HEK293 (cell line): Measurements from ENCODE around the gene IL17RB.
A peak's percentile ranks its signal among the peaks of the same experiment; 100 is the strongest.

ENCODE experiments used
- CTCF ChIA-PET: fragments of 350-600 bp; formaldehyde crosslinking; extraction: SDS; loops from one replicate; lab custom pipeline; 2021; ENCODE audit warnings: antibody characterized with exemption; lab: Yijun Ruan, JAX
- POLR2A ChIA-PET: fragments of 300-600 bp; formaldehyde crosslinking; extraction: SDS; loops from one replicate; lab custom pipeline; 2020; ENCODE audit warnings: antibody characterized with exemption, inconsistent platforms; lab: Yijun Ruan, JAX
- H3K27ac ChIP-seq: fragments of 200-500 bp; sonication (Bioruptor generic); 2 replicates; pipeline ENCODE4 v1.5.1; 2014; ENCODE audit warnings: low read depth, low read length, control low read depth, inconsistent platforms; ENCODE audit errors: extremely low read depth
- H3K36me3 ChIP-seq, 2 experiments: fragments of 200-500 bp in 1 of 2; sonication (Bioruptor generic) in 1 of 2; 1 replicate in 1 of 2; 2 replicates in 1 of 2; pipeline ENCODE4 v1.5.1; 2014 to 2017; ENCODE audit warnings: inconsistent platforms in 2 of 2, low read length in 2 of 2; ENCODE audit not compliant: control insufficient read depth in 2 of 2, insufficient read depth in 1 of 2
- H3K4me1 ChIP-seq: fragments of 200-500 bp; sonication (Bioruptor generic); 2 replicates; pipeline ENCODE4 v1.5.1; 2014; ENCODE audit warnings: mild to moderate bottlenecking, low read length, inconsistent platforms; ENCODE audit not compliant: control insufficient read depth, insufficient read depth
- H3K4me3 ChIP-seq: 2 replicates; pipeline ENCODE4 v1.5.1; 2011; ENCODE audit warnings: low read depth, mild to moderate bottlenecking, control low read depth, low read length, moderate library complexity
- H3K9me3 ChIP-seq: fragments of 200-500 bp; sonication (Bioruptor generic); 2 replicates; pipeline ENCODE4 v1.5.1; 2014; ENCODE audit warnings: low read depth, low read length, inconsistent platforms; ENCODE audit not compliant: control insufficient read depth, insufficient read depth
- FEZF1 ChIP-seq: fragments of 450-650 bp; formaldehyde crosslinking; IDR thresholded peaks from 2 replicates; pipeline ENCODE4 v1.5.1; 2016; ENCODE audit warnings: missing biosample characterization, missing genetic modification characterization
- IKZF3 ChIP-seq: fragments of 450-650 bp; IDR thresholded peaks from 2 replicates; pipeline ENCODE4 v1.5.0; 2018; ENCODE audit warnings: missing biosample characterization, mild to moderate bottlenecking, missing genetic modification characterization, moderate library complexity
- KLF16 ChIP-seq: fragments of 450-650 bp; formaldehyde crosslinking; IDR thresholded peaks from 2 replicates; pipeline ENCODE4 v1.5.1; 2017; ENCODE audit warnings: missing biosample characterization, missing genetic modification characterization
- OSR2 ChIP-seq: fragments of 450-650 bp; formaldehyde crosslinking; IDR thresholded peaks from 2 replicates; pipeline ENCODE4 v1.5.1; 2016; ENCODE audit warnings: missing biosample characterization, missing genetic modification characterization
- PATZ1 ChIP-seq: fragments of 450-650 bp; formaldehyde crosslinking; IDR thresholded peaks from 2 replicates; pipeline ENCODE4 v1.5.1; 2016; ENCODE audit warnings: missing biosample characterization, missing genetic modification characterization
- TSHZ1 ChIP-seq: fragments of 450-650 bp; formaldehyde crosslinking; IDR thresholded peaks from 2 replicates; pipeline ENCODE4 v1.5.1; 2016; ENCODE audit warnings: missing biosample characterization, missing genetic modification characterization, borderline replicate concordance
- ZBTB21 ChIP-seq: fragments of 450-650 bp; formaldehyde crosslinking; IDR thresholded peaks from 2 replicates; pipeline ENCODE4 v1.5.1; 2017; ENCODE audit warnings: missing biosample characterization, missing genetic modification characterization
- ZBTB26 ChIP-seq: fragments of 450-650 bp; formaldehyde crosslinking; optimal IDR thresholded peaks from 2 replicates; pipeline ENCODE3; 2016; ENCODE audit warnings: missing biosample characterization, mild to moderate bottlenecking, missing genetic modification characterization
- ZBTB7A ChIP-seq: fragments of 450-650 bp; formaldehyde crosslinking; IDR thresholded peaks from 2 replicates; pipeline ENCODE4 v1.5.1; 2016; ENCODE audit warnings: low read depth, missing biosample characterization, missing genetic modification characterization
- ZNF10 ChIP-seq: fragments of 450-650 bp; formaldehyde crosslinking; IDR thresholded peaks from 2 replicates; pipeline ENCODE4 v1.5.1; 2017; ENCODE audit warnings: missing biosample characterization, missing genetic modification characterization
- ZNF112 ChIP-seq: fragments of 450-650 bp; formaldehyde crosslinking; IDR thresholded peaks from 2 replicates; pipeline ENCODE4 v1.5.0; 2017; ENCODE audit warnings: missing biosample characterization, missing genetic modification characterization
- ZNF155 ChIP-seq: fragments of 450-650 bp; formaldehyde crosslinking; IDR thresholded peaks from 2 replicates; pipeline ENCODE4 v1.5.1; 2016; ENCODE audit warnings: missing biosample characterization, missing genetic modification characterization
- ZNF223 ChIP-seq: fragments of 450-650 bp; formaldehyde crosslinking; IDR thresholded peaks from 2 replicates; pipeline ENCODE4 v1.5.1; 2016; ENCODE audit warnings: missing biosample characterization, missing genetic modification characterization
- ZNF248 ChIP-seq: fragments of 450-650 bp; formaldehyde crosslinking; IDR thresholded peaks from 2 replicates; pipeline ENCODE4 v1.5.1; 2017; ENCODE audit warnings: missing biosample characterization, missing genetic modification characterization
- ZNF335 ChIP-seq: fragments of 450-650 bp; formaldehyde crosslinking; conservative IDR thresholded peaks from 2 replicates; pipeline ENCODE4 v1.5.1; 2016; ENCODE audit warnings: missing biosample characterization, missing genetic modification characterization
- ZNF350 ChIP-seq: fragments of 450-650 bp; formaldehyde crosslinking; IDR thresholded peaks from 2 replicates; pipeline ENCODE4 v1.5.0; 2017; ENCODE audit warnings: missing biosample characterization, mild to moderate bottlenecking, missing genetic modification characterization
- ZNF37A ChIP-seq: fragments of 450-650 bp; IDR thresholded peaks from 2 replicates; pipeline ENCODE4 v1.5.1; 2018; ENCODE audit warnings: missing biosample characterization, missing genetic modification characterization
- ZNF426 ChIP-seq: fragments of 450-650 bp; formaldehyde crosslinking; IDR thresholded peaks from 2 replicates; pipeline ENCODE4 v1.5.1; 2017; ENCODE audit warnings: missing biosample characterization, missing genetic modification characterization, mild to moderate bottlenecking, inconsistent platforms, moderate library complexity
- ZNF623 ChIP-seq: fragments of 450-650 bp; formaldehyde crosslinking; IDR thresholded peaks from 2 replicates; pipeline ENCODE4 v1.5.1; 2016; ENCODE audit warnings: missing biosample characterization, missing genetic modification characterization
- ZNF670 ChIP-seq: fragments of 450-650 bp; formaldehyde crosslinking; IDR thresholded peaks from 2 replicates; pipeline ENCODE4 v1.5.1; 2016; ENCODE audit warnings: missing biosample characterization, missing genetic modification characterization, low read depth
- ZNF692 ChIP-seq: fragments of 450-650 bp; formaldehyde crosslinking; IDR thresholded peaks from 2 replicates; pipeline ENCODE4 v1.5.1; 2016; ENCODE audit warnings: missing biosample characterization, missing genetic modification characterization
- ZNF701 ChIP-seq: fragments of 450-650 bp; formaldehyde crosslinking; IDR thresholded peaks from 2 replicates; pipeline ENCODE4 v1.5.1; 2016; ENCODE audit warnings: missing biosample characterization, missing genetic modification characterization
- ZSCAN16 ChIP-seq: fragments of 450-650 bp; formaldehyde crosslinking; IDR thresholded peaks from 2 replicates; pipeline ENCODE4 v1.5.1; 2016; ENCODE audit warnings: missing biosample characterization, missing genetic modification characterization
- ZSCAN4 ChIP-seq: fragments of 450-650 bp; formaldehyde crosslinking; IDR thresholded peaks from 2 replicates; pipeline ENCODE4 v1.5.1; 2017; ENCODE audit warnings: missing biosample characterization, missing genetic modification characterization

The IL17RB gene

GRCh38 chr3:53846134-53846850 is at the start of gene IL17RB, which contains the start of gene CHDH (continued):
- TF ChIP-seq ZBTB26 (tag by site-specific recombination) (peak; percentile 81), ZBTB7A (tag by site-specific recombination) (no peak), ZNF426 (tag by site-specific recombination) (no peak), ZNF692 (tag by site-specific recombination) (0 out of 2 replicates have a peak, but pooled peaks have one; percentile 52), ZNF248 (tag by site-specific recombination) (no peak), ZBTB21 (tag by site-specific recombination) (no peak)
- TF ChIP-seq, all 188 proteins: peak for 34

- no peaks in the 10 kb centered on the region for H3K9me3 ChIP-seq
- no peaks in the 10 kb centered on the region for H3K36me3 ChIP-seq
- H3K4me3 ChIP-seq: no peak overlapping the region
- no peak overlapping the region for H3K27ac ChIP-seq
- no peaks in the 10 kb centered on the region for H3K4me1 ChIP-seq
- POLR2A ChIA-PET: no interaction called here
- CTCF ChIA-PET: no interaction called here
- TF ChIP-seq ZSCAN4 (peak; percentile 62), IKZF3 (tag by site-specific recombination) (no peak)
Observed at GRCh38 chr3:53798144-53798543, 48.2 kb upstream of the IL17RB start.

GRCh38 chr3:53799338-53799865 is 47.0 kb upstream of the IL17RB start:
- Histone ChIP-seq H3K27ac (no peak overlapping the region), H3K4me3 (no peak overlapping the region), H3K4me1 (no peaks in the 10 kb centered on the region), H3K9me3 (no peaks in the 10 kb centered on the region), H3K36me3 (no peaks in the 10 kb centered on the region)
- POLR2A ChIA-PET: no interaction called here
- CTCF ChIA-PET: no interaction called here
- TF ChIP-seq ZNF670 (no peak), ZNF350 (tag by site-specific recombination) (no peak), ZNF335 (tag by site-specific recombination) (no peak), ZNF155 (tag by site-specific recombination) (no peak), FEZF1 (tag by site-specific recombination) (no peak), ZNF623 (no peak), ZNF701 (no peak), PATZ1 (no peak), ZNF37A (tag by site-specific recombination) (no peak), ZSCAN16 (tag by site-specific recombination) (no peak), OSR2 (tag by site-specific recombination) (no peak), ZNF10 (no peak), ZNF112 (tag by site-specific recombination) (no peak), ZNF223 (tag by site-specific recombination) (no peak), TSHZ1 (tag by site-specific recombination) (no peak), KLF16 (tag by site-specific recombination) (no peak)
